ENCODE results near the gene CELF2. TPM values are rescaled to one million over a fixed set of nuclear protein-coding genes. Genes with fewer than 3 reads are reported as not detected.

Gene CELF2
- total and polyA plus RNA-seq, 8 donors, result 58.0 to 107 (median 65.9) TPM

DNA sequence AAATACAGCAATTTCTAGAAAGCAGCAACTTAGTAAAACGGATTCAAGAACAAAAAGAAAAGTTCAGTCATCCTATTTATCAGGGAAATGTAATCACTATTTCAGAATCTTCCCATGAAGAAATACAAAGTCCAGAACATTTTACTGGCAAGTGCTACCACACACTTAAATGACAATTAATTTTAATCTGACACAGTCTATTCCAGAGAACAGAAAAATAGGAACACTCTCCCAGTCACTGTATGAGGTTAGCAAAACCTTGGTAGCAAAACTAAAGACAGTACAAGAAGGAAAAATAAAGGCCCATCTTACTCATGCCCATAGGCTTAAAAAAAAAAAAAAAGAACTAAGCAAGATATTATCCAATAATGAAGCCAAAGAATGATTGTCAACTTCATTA lies 295.8 kb downstream of the CELF2 start:
- DNase-seq, result no peak
- intact Hi-C loops (cut with DNase I), result no loop called here
- no peak overlapping the region for H3K27ac ChIP-seq
- H3K27me3 ChIP-seq, result no peaks in the 10 kb centered on the region
- no peaks in the 10 kb centered on the region for H3K4me1 ChIP-seq
- no peaks in the 10 kb centered on the region for H3K9me3 ChIP-seq
- peaks cover 0 to 76% of the 10 kb centered on the region in 2 donors for H3K36me3 ChIP-seq
- no peak overlapping the region for H3K4me3 ChIP-seq
- ATAC-seq, result no peak
- TF ChIP-seq, protein P1, sequence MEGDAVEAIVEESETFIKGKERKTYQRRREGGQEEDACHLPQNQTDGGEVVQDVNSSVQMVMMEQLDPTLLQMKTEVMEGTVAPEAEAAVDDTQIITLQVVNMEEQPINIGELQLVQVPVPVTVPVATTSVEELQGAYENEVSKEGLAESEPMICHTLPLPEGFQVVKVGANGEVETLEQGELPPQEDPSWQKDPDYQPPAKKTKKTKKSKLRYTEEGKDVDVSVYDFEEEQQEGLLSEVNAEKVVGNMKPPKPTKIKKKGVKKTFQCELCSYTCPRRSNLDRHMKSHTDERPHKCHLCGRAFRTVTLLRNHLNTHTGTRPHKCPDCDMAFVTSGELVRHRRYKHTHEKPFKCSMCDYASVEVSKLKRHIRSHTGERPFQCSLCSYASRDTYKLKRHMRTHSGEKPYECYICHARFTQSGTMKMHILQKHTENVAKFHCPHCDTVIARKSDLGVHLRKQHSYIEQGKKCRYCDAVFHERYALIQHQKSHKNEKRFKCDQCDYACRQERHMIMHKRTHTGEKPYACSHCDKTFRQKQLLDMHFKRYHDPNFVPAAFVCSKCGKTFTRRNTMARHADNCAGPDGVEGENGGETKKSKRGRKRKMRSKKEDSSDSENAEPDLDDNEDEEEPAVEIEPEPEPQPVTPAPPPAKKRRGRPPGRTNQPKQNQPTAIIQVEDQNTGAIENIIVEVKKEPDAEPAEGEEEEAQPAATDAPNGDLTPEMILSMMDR (IDR thresholded peaks at IDR 0.05), result no peak

DNA sequence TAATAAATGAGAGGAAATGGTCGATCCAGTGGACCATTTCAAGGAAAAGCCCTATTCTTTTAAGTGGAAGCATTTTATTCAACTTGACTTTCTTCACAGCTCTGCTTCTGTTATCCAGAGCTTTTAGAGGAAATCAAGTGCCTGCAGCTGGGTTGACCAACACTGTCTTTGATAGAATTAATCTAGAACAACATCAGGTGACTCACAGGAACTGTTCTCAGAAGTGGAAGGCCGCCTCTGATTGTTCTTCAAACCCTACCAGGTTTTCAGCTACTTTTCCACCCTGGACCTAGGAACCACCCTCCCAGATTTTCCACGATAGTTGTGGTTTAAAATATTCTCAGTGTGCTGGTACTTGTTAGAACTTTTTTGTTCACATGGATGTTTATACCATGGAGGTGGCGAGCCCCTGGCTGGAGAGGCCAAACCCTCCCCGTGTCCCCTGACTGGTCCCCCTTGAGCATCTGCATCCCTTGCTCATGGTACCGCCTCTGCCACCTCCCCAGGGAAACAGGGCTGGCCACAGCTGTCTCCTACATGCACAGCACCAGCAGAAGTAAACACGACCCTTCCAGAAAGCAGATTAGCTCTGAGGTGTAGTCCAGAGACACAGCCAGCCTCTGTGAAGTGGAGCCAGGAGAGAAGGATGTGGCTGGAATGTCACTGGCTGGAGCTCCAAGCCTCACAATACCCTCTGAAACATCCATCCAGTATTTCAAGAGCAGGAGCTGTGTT lies 300.4 kb downstream of the CELF2 start:
- intact Hi-C loops (cut with DNase I), result no loop called here
- peaks cover 0 to 99% of the 10 kb centered on the region in 2 donors for H3K36me3 ChIP-seq
- H3K27ac ChIP-seq, result no peak overlapping the region

DNA sequence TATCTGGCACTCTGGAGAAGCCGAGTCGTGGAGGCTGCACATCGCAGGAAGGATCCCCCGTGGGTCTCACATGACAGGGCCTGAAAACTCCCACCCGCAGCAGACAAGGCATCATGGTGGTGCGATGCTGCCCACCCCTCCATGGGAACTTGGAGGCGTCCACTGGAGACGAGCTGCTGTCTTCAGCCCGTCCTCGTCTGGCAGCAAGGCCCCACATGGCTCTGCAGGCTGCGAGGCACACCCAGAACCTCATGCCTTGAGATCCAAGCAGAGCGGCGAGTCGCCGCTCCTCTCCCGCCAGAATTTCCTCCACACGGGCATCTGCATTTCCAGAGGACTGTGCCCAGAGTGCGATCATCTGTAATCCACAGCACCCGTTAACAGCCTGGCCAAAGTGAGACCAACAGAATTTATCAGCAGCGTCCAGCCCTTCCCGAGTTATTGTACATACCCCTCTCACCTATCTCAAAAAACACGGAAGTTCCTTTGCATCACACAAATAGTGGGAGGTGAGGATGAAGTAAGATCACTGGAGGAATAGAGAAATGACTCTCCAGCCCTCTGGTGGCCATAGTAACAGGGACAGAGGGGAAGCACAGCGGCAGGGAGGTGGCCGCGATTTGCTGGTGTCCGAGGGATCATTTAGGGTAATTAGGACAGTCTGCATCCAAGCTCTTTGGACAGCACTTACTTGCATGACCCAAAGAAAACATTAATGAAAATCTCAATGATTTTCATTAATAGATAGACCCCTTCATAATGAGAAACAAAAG lies 301.3 kb downstream of the CELF2 start:
- DNase-seq (no peak), ATAC-seq (no peak)
- no peaks in the 10 kb centered on the region for H3K4me1 ChIP-seq
- H3K36me3 ChIP-seq, result peaks cover 0 to 100% of the 10 kb centered on the region in 2 donors
- H3K27me3 ChIP-seq, result no peaks in the 10 kb centered on the region
- H3K27ac ChIP-seq, result no peak overlapping the region
- H3K9me3 ChIP-seq, result no peaks in the 10 kb centered on the region
- intact Hi-C loops (cut with DNase I), result no loop called here
- H3K4me3 ChIP-seq, result no peak overlapping the region
- TF ChIP-seq, protein P1 (IDR thresholded peaks at IDR 0.05), result no peak

More for the DNA sequence above, 300.4 kb downstream of the CELF2 start:
- no peak for ATAC-seq
- Histone ChIP-seq H3K9me3 (no peaks in the 10 kb centered on the region), H3K27me3 (no peaks in the 10 kb centered on the region), H3K4me3 (no peak overlapping the region), H3K4me1 (no peaks in the 10 kb centered on the region)
- TF ChIP-seq, protein P1 (IDR thresholded peaks at IDR 0.05), result no peak
- DNase-seq, result no peak

DNA sequence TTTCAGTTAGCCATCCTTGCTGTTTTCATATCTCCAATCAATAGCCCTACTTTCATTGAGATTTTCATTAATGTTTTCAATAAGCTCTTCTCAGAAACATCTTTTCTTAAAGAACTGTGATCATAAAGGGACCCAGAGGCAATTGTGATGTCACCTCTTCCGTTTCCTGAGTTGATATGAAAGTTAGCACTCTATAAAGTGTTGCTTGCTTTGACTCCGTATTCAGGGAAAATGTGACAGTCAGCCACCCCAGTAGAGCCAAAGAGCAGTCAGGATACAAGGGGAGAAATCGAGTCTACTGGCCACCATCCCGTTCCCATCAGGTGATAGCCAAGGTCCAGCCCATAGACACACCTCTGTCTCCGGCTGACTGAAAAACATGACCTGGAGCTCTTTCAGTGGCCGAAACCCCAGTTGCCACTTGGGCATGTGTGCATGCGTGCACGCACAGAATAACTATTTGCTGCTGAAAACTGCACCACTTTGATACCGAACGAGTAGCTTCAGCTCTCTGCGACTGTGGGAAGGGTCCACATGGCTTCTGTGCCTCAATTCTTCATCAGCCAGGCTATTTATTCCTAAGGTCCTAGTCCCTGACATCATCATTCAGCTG lies 302.4 kb downstream of the CELF2 start:
- H3K9me3 ChIP-seq, result no peaks in the 10 kb centered on the region
- no peak for DNase-seq
- peaks cover 0 to 100% of the 10 kb centered on the region in 2 donors for H3K36me3 ChIP-seq
- no peak for ATAC-seq
- no peak overlapping the region for H3K4me3 ChIP-seq
- intact Hi-C loops (cut with DNase I), result no loop called here
- no peak overlapping the region for H3K27ac ChIP-seq
- H3K27me3 ChIP-seq, result no peaks in the 10 kb centered on the region
- TF ChIP-seq, protein P1 (IDR thresholded peaks at IDR 0.05), result no peak
- H3K4me1 ChIP-seq, result no peaks in the 10 kb centered on the region

Data from left lung (tissue), 10 donors.